Pulmonary artery endothelial cell (primary cell): ENCODE results near the gene NFATC1. TPM values are rescaled to one million over a fixed set of nuclear protein-coding genes. Genes with fewer than 3 reads are reported as not detected.

Experiments used
- DNase-seq: peaks from one replicate; pipeline ENCODE4 v3.0.0-alpha.2; 2011; ENCODE audit warnings: low read depth, low spot score
- total RNA-seq: library from RNA; depleted of rRNA; stranded (reverse); fragments of >200 nt; gene quantifications from 2 replicates; pipeline ENCODE4 v1.2.3, GENCODE V29; 2014

The NFATC1 gene
- total RNA-seq, result 4.5 and 6.4 TPM in 2 replicates

GRCh38 chr18:79395761-79396404 lies at the start of gene NFATC1:
TSS of gene NFATC1 (plus strand) at chr18:79395930. CDS start at chr18:79396225, 295 bp downstream.
- DNase-seq, result peak; percentile 47

GRCh38 chr18:79345981-79346380 lies 49.7 kb upstream of the NFATC1 start:
- DNase-seq, result no peak

- DNase-seq, result no peak
These were observed 47.7 kb upstream of the NFATC1 start for GRCh38 chr18:79348066-79348465.

GRCh38 chr18:79352432-79352831 lies 43.3 kb upstream of the NFATC1 start:
- DNase-seq, result no peak

- DNase-seq, result no peak
These were observed 42.5 kb upstream of the NFATC1 start for GRCh38 chr18:79353267-79353666.

- no peak for DNase-seq
These were observed 41.4 kb upstream of the NFATC1 start for GRCh38 chr18:79354350-79354749.

- no peak for DNase-seq
These were observed 40.0 kb upstream of the NFATC1 start for GRCh38 chr18:79355433-79356335.

GRCh38 chr18:79356435-79356834 lies 39.3 kb upstream of the NFATC1 start:
- no peak for DNase-seq

- no peak for DNase-seq
These were observed 34.8 kb upstream of the NFATC1 start for GRCh38 chr18:79360933-79361332.

- DNase-seq, result no peak
These were observed 33.8 kb upstream of the NFATC1 start for GRCh38 chr18:79361766-79362522.

- DNase-seq, result no peak
These were observed 30.0 kb upstream of the NFATC1 start for GRCh38 chr18:79365701-79366100.

GRCh38 chr18:79366177-79367094 lies 29.3 kb upstream of the NFATC1 start:
- DNase-seq, result no peak

GRCh38 chr18:79367480-79367879 lies 28.2 kb upstream of the NFATC1 start:
- no peak for DNase-seq

GRCh38 chr18:79367989-79368388 lies 27.7 kb upstream of the NFATC1 start:
- no peak for DNase-seq

GRCh38 chr18:79368681-79369080 lies 27.0 kb upstream of the NFATC1 start:
- no peak for DNase-seq

GRCh38 chr18:79371561-79372121 lies 24.1 kb upstream of the NFATC1 start:
- DNase-seq, result no peak

- DNase-seq, result no peak
These were observed 23.3 kb upstream of the NFATC1 start for GRCh38 chr18:79372461-79372860.

- DNase-seq, result no peak
These were observed 22.7 kb upstream of the NFATC1 start for GRCh38 chr18:79372991-79373390.

GRCh38 chr18:79373736-79374135 lies 22.0 kb upstream of the NFATC1 start:
- no peak for DNase-seq

- DNase-seq, result no peak
These were observed 21.1 kb upstream of the NFATC1 start for GRCh38 chr18:79374408-79375171.
